Kidney (tissue), 14 donors: ENCODE results near the gene HOXA5. TPM values are rescaled to one million over a fixed set of nuclear protein-coding genes. Genes with fewer than 3 reads are reported as not detected.
A peak's percentile ranks its signal among the peaks of the same experiment; 100 is the strongest.

Experiments
- DNase-seq, 5 donors: peaks; one replicate each; pipeline ENCODE4 v3.0.0-alpha.2; 2013 to 2020
- FAIRE-seq: peaks from 2 replicates; lab custom pipeline; 2012; peaks lifted over from hg19 to GRCh38; lab: Jason Lieb, UNC
- H3K27ac ChIP-seq, 2 donors: one replicate each; pipeline ENCODE4 v1.7.0; 2013; ENCODE audit warnings: low read depth in 2 of 2, low read length in 2 of 2, inconsistent platforms in 1 of 2
- H3K27me3 ChIP-seq: one replicate; pipeline ENCODE4 v1.7.1; 2013; ENCODE audit warnings: low read length, inconsistent platforms; ENCODE audit not compliant: control insufficient read depth, insufficient read depth
- H3K36me3 ChIP-seq, 3 donors: one replicate each; pipeline versions ENCODE4 v1.7.0 to v1.7.1; 2013; ENCODE audit warnings: low read length in 3 of 3, control low read depth in 1 of 3, inconsistent platforms in 1 of 3; ENCODE audit not compliant: insufficient read depth in 3 of 3, control insufficient read depth in 2 of 3
- H3K4me1 ChIP-seq, 3 donors: one replicate each; pipeline versions ENCODE4 v1.7.0 to v1.7.1; 2013; ENCODE audit warnings: low read length in 3 of 3, inconsistent platforms in 1 of 3, low read depth in 1 of 3; ENCODE audit not compliant: control insufficient read depth in 2 of 3, insufficient read depth in 2 of 3
- H3K4me3 ChIP-seq, 3 donors: one replicate each; pipeline versions ENCODE4 v1.7.0 to v1.8.1; 2013; ENCODE audit warnings: low read length in 3 of 3, control low read depth in 1 of 3, inconsistent platforms in 1 of 3
- H3K9ac ChIP-seq, 3 donors: one replicate each; pipeline versions ENCODE4 v1.7.0 to v1.7.1; 2013; ENCODE audit warnings: low read length in 3 of 3, control low read depth in 1 of 3, inconsistent platforms in 1 of 3
- H3K9me3 ChIP-seq, 3 donors: one replicate each; pipeline versions ENCODE4 v1.7.0 to v1.7.1; 2013; ENCODE audit warnings: low read length in 3 of 3, control low read depth in 1 of 3, inconsistent platforms in 1 of 3; ENCODE audit not compliant: control insufficient read depth in 2 of 3, insufficient read depth in 1 of 3
- CTCF ChIP-seq: IDR thresholded peaks from 3 replicates; pipeline ENCODE4 v1.5.1; 2012; ENCODE audit warnings: mild to moderate bottlenecking, moderate library complexity, borderline replicate concordance; ENCODE audit not compliant: insufficient read depth; ENCODE audit errors: extremely low read depth
- intact Hi-C: fragments of 100-400 bp; cut with DNase I; formaldehyde crosslinking; loops from one replicate; pipeline ENCODE4 v1.11.1; 2022
- polyA plus RNA-seq: library from polyadenylated mRNA; stranded (reverse); fragments of 350-450 nt; fragmentation: Illumina TruSeq; extraction: RNeasy Lipid Tissue Mini Kit (QIAGEN cat#74804); gene quantifications from one replicate; pipeline ENCODE4 v1.2.3, GENCODE V29; 2014; ENCODE audit warnings: low read depth, low replicate concordance; ENCODE audit not compliant: insufficient read depth
- total RNA-seq: library from RNA; stranded (reverse); fragmentation: NEBNext Ultra II Directional; extraction: Animal tissue kit (Norgen Biotek cat#: 25700); gene quantifications from one replicate; pipeline ENCODE4 v1.2.1, GENCODE V29; 2021
- donor health status: control.
- donor health status: control.
- donor health status: control.
- donor health status: control.
- donor health status: control.
- donor health status: DM: yes; HTN: yes; CAD: no.
- donor health status: Normal renal cell carcinoma (clear cell type).

The HOXA5 gene
- total and polyA plus RNA-seq, 2 donors from 2014 or later: 19.4 to 38.0 TPM

DNA sequence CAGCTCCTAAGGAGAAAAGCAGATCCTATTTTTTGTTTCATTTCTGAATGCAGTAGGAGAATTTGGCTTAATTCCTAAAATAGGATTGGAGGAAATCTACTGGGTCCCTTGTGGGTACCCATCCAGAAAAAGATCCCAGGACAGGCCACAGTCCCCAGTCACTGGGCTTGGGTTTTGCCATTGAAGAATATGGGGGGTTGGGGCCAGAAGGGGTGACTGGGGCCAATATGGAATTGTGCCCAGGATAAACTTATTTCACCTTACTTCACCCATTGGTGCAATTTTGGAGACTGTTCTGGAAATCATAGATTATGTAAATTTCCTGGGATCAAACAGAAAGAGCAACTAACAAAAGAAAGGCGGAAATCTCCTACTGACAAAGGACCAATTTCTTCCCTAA lies 5.0 kb downstream of the HOXA5 start:
- Histone ChIP-seq H3K9ac (peak overlapping the region; percentile 15 to 97 (median 41)), H3K27ac (peak overlapping the region; percentile 76 to 97), H3K27me3 (no peaks in the 10 kb centered on the region), H3K4me1 (peaks cover 9 to 37% (median 20%) of the 10 kb centered on the region in 3 donors), H3K9me3 (no peaks in the 10 kb centered on the region), H3K4me3 (peak overlapping the region in 1 of 3 donors; percentile 89), H3K36me3 (peaks cover 2 to 16% (median 7%) of the 10 kb centered on the region in 3 donors)
- FAIRE-seq: no peak
- TF ChIP-seq CTCF: no peak
- intact Hi-C loops: no loop called here
- peak in 1 of 5 donors; percentile 51 for DNase-seq

DNA sequence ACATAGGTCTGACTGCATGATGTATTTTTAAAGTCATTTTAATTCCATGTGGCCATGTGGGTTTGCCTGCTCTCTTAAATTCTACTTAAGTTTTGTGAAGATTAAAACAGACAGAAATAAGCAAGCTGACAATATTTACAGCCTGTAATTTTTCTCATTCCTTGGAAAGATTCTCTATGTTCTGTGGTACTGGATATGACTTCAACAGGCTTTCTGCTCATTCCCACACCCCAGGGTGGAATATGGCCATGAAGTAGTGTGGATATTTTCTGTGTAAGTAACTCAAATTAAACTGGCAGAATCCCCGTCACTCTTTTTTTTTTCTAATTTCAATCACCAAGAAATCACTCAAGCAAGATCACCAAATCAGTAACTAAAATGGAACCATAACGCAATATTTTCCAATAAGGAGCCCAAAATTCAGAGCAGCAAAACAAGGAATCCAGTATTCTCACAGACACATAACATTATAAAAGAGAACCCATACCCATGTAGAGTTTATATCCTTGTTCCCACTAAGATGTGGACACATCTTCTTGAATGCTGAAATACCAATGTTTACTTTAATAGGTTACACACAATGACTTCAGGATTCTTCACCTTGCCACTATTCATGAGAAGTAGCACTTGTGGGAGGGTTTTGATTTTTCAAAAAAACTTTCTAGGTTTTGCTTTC lies 5.7 kb downstream of the HOXA5 start:
- Histone ChIP-seq H3K36me3 (peaks cover 2 to 14% (median 7%) of the 10 kb centered on the region in 3 donors), H3K27ac (peak overlapping the region; percentile 76 to 97), H3K9me3 (no peaks in the 10 kb centered on the region), H3K27me3 (no peaks in the 10 kb centered on the region), H3K4me1 (peaks cover 9 to 44% (median 26%) of the 10 kb centered on the region in 3 donors), H3K4me3 (peak overlapping the region in 2 of 3 donors; percentile 30 to 89), H3K9ac (peak overlapping the region; percentile 12 to 97 (median 41))
- intact Hi-C loops: no loop called here
- TF ChIP-seq CTCF: no peak
- DNase-seq (peak in 1 of 5 donors; percentile 58), FAIRE-seq (no peak)

DNA sequence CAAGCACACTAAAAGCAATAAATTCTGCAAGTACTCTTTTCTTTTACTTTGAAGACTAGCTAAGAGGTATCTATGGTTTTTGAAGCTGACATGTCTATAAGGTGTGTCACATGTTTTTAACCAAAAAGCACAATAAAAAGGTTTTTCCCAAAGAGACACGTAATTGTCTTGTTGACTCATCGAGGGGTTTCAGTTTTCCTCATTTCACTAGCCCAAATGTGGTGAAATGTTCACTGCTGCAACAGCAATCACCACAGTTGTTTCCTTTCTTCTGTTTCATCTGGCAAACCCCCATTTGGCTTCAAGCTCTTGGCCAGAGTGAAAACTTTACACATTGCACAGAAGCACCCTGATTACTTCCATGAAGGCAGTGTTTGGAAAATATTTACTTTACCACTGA lies 9.1 kb downstream of the HOXA5 start:
- intact Hi-C loops: no loop called here
- FAIRE-seq: no peak

More for the DNA sequence above, 9.1 kb downstream of the HOXA5 start:
- H3K4me1 ChIP-seq: peaks cover 13 to 45% (median 28%) of the 10 kb centered on the region in 3 donors
- H3K27ac ChIP-seq: peak overlapping the region; percentile 56 to 63
- peaks cover 0 to 4% (median 0%) of the 10 kb centered on the region in 3 donors for H3K36me3 ChIP-seq
- peak overlapping the region in 2 of 3 donors; percentile 30 to 42 for H3K9ac ChIP-seq
- peak in 1 of 5 donors; percentile 78 for DNase-seq
- no peak overlapping the region for H3K4me3 ChIP-seq
- H3K9me3 ChIP-seq: no peaks in the 10 kb centered on the region
- H3K27me3 ChIP-seq: no peaks in the 10 kb centered on the region
- TF ChIP-seq CTCF: no peak
